B cell (primary cell): ENCODE data around the gene CASKIN2. TPM values are rescaled to one million over a fixed set of nuclear protein-coding genes. Genes with fewer than 3 reads are reported as not detected.

ENCODE experiments used
- ATAC-seq: fragments of 200-7000 bp; cut with Tn5 transposase; one replicate; pipeline ENCODE4 v1.10.0; 2021; ENCODE audit warnings: low read depth, mild to moderate bottlenecking, moderate number of reproducible peaks, moderate library complexity
- CTCF ChIA-PET: fragments of 350-600 bp; sonication (Branson Sonifier 250); formaldehyde crosslinking; loops from one replicate; lab custom pipeline; 2021; ENCODE audit warnings: antibody characterized with exemption, inconsistent platforms; lab: Charles Lee
- POLR2A ChIA-PET: fragments of 350-600 bp; sonication (Branson Sonifier 250); formaldehyde crosslinking; loops from one replicate; lab custom pipeline; 2021; ENCODE audit warnings: antibody characterized with exemption; lab: Charles Lee
- DNase-seq: peaks from one replicate; pipeline ENCODE4 v3.0.0; 2013
- H2AFZ ChIP-seq: 2 replicates; pipeline ENCODE4 v1.6.1; 2012; ENCODE audit warnings: mild to moderate bottlenecking, low read depth, low read length; ENCODE audit not compliant: insufficient read depth, poor library complexity, severe bottlenecking
- H3K27ac ChIP-seq, 2 donors: 1 replicate in 1 of 2; 2 replicates in 1 of 2; pipeline ENCODE4 v1.5.1; 2012 to 2013; ENCODE audit warnings: low read length in 2 of 2, mild to moderate bottlenecking in 2 of 2, moderate library complexity in 1 of 2
- H3K27me3 ChIP-seq, 4 experiments: fragments of 200-600 bp in 1 of 4; sonication (generic) in 1 of 4; replicated peaks in 1 of 4; 1 replicate in 2 of 4; 2 replicates in 2 of 4; pipeline versions ENCODE4 v1.6.1 to v1.7.0; 2013 to 2016; ENCODE audit warnings: low read length in 3 of 4, mild to moderate bottlenecking in 2 of 4, mixed read lengths in 1 of 4, moderate library complexity in 1 of 4; ENCODE audit not compliant: insufficient read depth in 4 of 4, control insufficient read depth in 3 of 4; ENCODE audit errors: control extremely low read depth in 1 of 4
- H3K36me3 ChIP-seq, 2 experiments: replicated peaks in 1 of 2; 1 replicate in 1 of 2; 2 replicates in 1 of 2; pipeline versions ENCODE4 v1.6.1 to v1.7.1; 2013; ENCODE audit warnings: low read length in 1 of 2; ENCODE audit not compliant: insufficient read depth in 2 of 2, control insufficient read depth in 1 of 2; ENCODE audit errors: control extremely low read depth in 1 of 2, extremely low read depth in 1 of 2
- H3K4me1 ChIP-seq, 2 donors: fragments of 200-600 bp in 1 of 2; sonication (generic) in 1 of 2; 1 replicate in 1 of 2; 2 replicates in 1 of 2; pipeline versions ENCODE4 v1.5.1 to v1.6.1; 2013 to 2017; ENCODE audit warnings: low read length in 2 of 2; ENCODE audit not compliant: control insufficient read depth in 2 of 2, insufficient read depth in 2 of 2
- H3K4me2 ChIP-seq: replicated peaks from 2 replicates; pipeline ENCODE3; 2012; ENCODE audit warnings: mild to moderate bottlenecking, low read depth, low read length; ENCODE audit not compliant: poor library complexity, severe bottlenecking
- H3K4me3 ChIP-seq, 5 experiments: fragments of 200-600 bp in 1 of 5; sonication (generic) in 1 of 5; 1 replicate in 3 of 5; 2 replicates in 2 of 5; pipeline versions ENCODE4 v1.5.1 to v1.7.0; 2011 to 2016; ENCODE audit warnings: low read length in 4 of 5, mild to moderate bottlenecking in 4 of 5, low read depth in 2 of 5, control low read depth in 1 of 5, moderate library complexity in 1 of 5; ENCODE audit not compliant: insufficient read depth in 1 of 5; ENCODE audit errors: control extremely low read depth in 1 of 5, extremely low read depth in 1 of 5
- H3K79me2 ChIP-seq: fragments of 200-600 bp; sonication (generic); one replicate; pipeline ENCODE4 v1.6.0; 2016; ENCODE audit warnings: low read length; ENCODE audit not compliant: control insufficient read depth, insufficient read depth
- H3K9ac ChIP-seq: fragments of 200-600 bp; sonication (generic); 2 replicates; pipeline ENCODE4 v1.6.1; 2017; ENCODE audit warnings: mild to moderate bottlenecking, low read length, moderate library complexity
- H3K9me3 ChIP-seq, 3 donors: one replicate each; pipeline versions ENCODE4 v1.6.1 to v1.7.1; 2013; ENCODE audit warnings: low read length in 2 of 3; ENCODE audit not compliant: control insufficient read depth in 2 of 3, insufficient read depth in 1 of 3; ENCODE audit errors: control extremely low read depth in 1 of 3
- H4K20me1 ChIP-seq: 2 replicates; pipeline ENCODE4 v1.6.0; 2012; ENCODE audit warnings: mild to moderate bottlenecking, low read length; ENCODE audit not compliant: insufficient read depth, control insufficient read depth, poor library complexity, severe bottlenecking
- H3K27ac Mint-ChIP-seq: one replicate; pipeline ENCODE4 v1.8.0; 2021; ENCODE audit warnings: mixed read lengths
- H3K27me3 Mint-ChIP-seq: one replicate; pipeline ENCODE4 v1.8.0; 2021; ENCODE audit warnings: mixed read lengths
- H3K4me1 Mint-ChIP-seq: one replicate; pipeline ENCODE4 v1.8.0; 2021; ENCODE audit warnings: mixed read lengths
- H3K4me3 Mint-ChIP-seq: one replicate; pipeline ENCODE4 v1.8.0; 2021; ENCODE audit warnings: mixed read lengths
- H3K9me3 Mint-ChIP-seq: one replicate; pipeline ENCODE4 v1.8.0; 2022; ENCODE audit warnings: mixed read lengths; ENCODE audit not compliant: insufficient read depth
- CTCF ChIP-seq: fragments of 200-600 bp; IDR thresholded peaks from one replicate; pipeline ENCODE4 v1.8.0; 2022; ENCODE audit warnings: antibody characterized with exemption, mild to moderate bottlenecking
- EZH2 ChIP-seq: IDR thresholded peaks from 2 replicates; pipeline ENCODE4 v1.6.1; 2012; ENCODE audit warnings: borderline replicate concordance, low read depth, mild to moderate bottlenecking, moderate library complexity, low read length; ENCODE audit not compliant: insufficient read depth, poor library complexity, severe bottlenecking
- WGBS: methylation state at CpG from one replicate; pipeline ENCODE4 v1.1.5; 2013; ENCODE audit warnings: missing lambda C conversion rate; ENCODE audit not compliant: insufficient coverage; 5-methylcytosine and 5-hydroxymethylcytosine counted together
- intact Hi-C: fragments of 100-400 bp; cut with micrococcal nuclease; formaldehyde crosslinking; loops from one replicate; pipeline ENCODE4 v1.10.0; 2022
- polyA plus RNA-seq: library from polyadenylated mRNA; depleted of rRNA; stranded (reverse); fragments of >200 nt; gene quantifications from 2 replicates; pipeline ENCODE4 v1.2.3, GENCODE V29; 2012
- total RNA-seq, 2 donors: library from RNA; stranded (reverse); fragments of 120-200 nt in 1 of 2; gene quantifications; 1 replicate in 1 of 2; 2 replicates in 1 of 2; pipeline versions ENCODE4 v1.2.3 to v1.2.4, GENCODE V29; 2013 to 2022

The CASKIN2 gene
- total and polyA plus RNA-seq, 2 donors (not counting 1 experiment from before 2014, with no cell fraction given) = 0.37 to 1.00 TPM

GRCh38 chr17:75487351-75488070 is 27.8 kb downstream of the CASKIN2 start:
- intact Hi-C loops = no loop called here
- Histone ChIP-seq H4K20me1 (no peaks in the 10 kb centered on the region), H3K4me2 (peak overlapping the region; percentile 75), H3K36me3 (peaks cover 0 to 19% of the 10 kb centered on the region in 2 experiments), H3K79me2 (peaks cover 12% of the 10 kb centered on the region), H3K4me1 (peaks cover 15 to 19% of the 10 kb centered on the region in 2 donors), H2AFZ (peak overlapping the region; percentile 94), H3K27me3 (no peaks in the 10 kb centered on the region), H3K27ac (peak overlapping the region; percentile 72 to 74), H3K9ac (peak overlapping the region; percentile 50), H3K4me3 (peak overlapping the region in 3 of 5 experiments; percentile 3 to 48 (median 11)), H3K9me3 (no peaks in the 10 kb centered on the region)
- H3K4me1 Mint-ChIP-seq = peaks cover 21% of the 10 kb centered on the region
- peak; percentile 64 for DNase-seq
- peak overlapping the region; percentile 75 for H3K4me3 Mint-ChIP-seq
- H3K9me3 Mint-ChIP-seq = no peaks in the 10 kb centered on the region
- CTCF ChIA-PET = no interaction called here
- POLR2A ChIA-PET = no interaction called here
- WGBS = 21% methylated on average over 10 of the region's 12 CpGs
- peak overlapping the region; percentile 89 for H3K27ac Mint-ChIP-seq
- ATAC-seq = peak; percentile 78
- no peaks in the 10 kb centered on the region for H3K27me3 Mint-ChIP-seq
- no peak for TF ChIP-seq EZH2
- no peak for TF ChIP-seq CTCF

- Histone ChIP-seq H3K9ac (no peak overlapping the region), H3K27ac (peak overlapping the region; percentile 72 to 74), H3K27me3 (no peaks in the 10 kb centered on the region), H3K4me3 (peak overlapping the region in 1 of 5 experiments; percentile 48), H3K79me2 (peaks cover 12% of the 10 kb centered on the region), H2AFZ (peak overlapping the region; percentile 94), H3K36me3 (peaks cover 0 to 14% of the 10 kb centered on the region in 2 experiments), H4K20me1 (no peaks in the 10 kb centered on the region), H3K4me2 (peak overlapping the region; percentile 75), H3K4me1 (peaks cover 15 to 19% of the 10 kb centered on the region in 2 donors), H3K9me3 (no peaks in the 10 kb centered on the region)
- no peak for ATAC-seq
- TF ChIP-seq CTCF (no peak), EZH2 (no peak)
- Mint-ChIP-seq H3K27me3 (no peaks in the 10 kb centered on the region), H3K4me1 (peaks cover 21% of the 10 kb centered on the region), H3K4me3 (peak overlapping the region; percentile 75), H3K9me3 (no peaks in the 10 kb centered on the region), H3K27ac (peak overlapping the region; percentile 89)
- POLR2A ChIA-PET = no interaction called here
- CTCF ChIA-PET = interaction anchor here (0.5 kb wide), 1 partner anchor 418 kb away, joined by 3 read pairs; no protein-coding TSS in a partner anchor
- DNase-seq = no peak
- intact Hi-C loops = no loop called here
- WGBS = 83% methylated on average over 5 of the region's 5 CpGs
These were observed 28.4 kb downstream of the CASKIN2 start for GRCh38 chr17:75486951-75487350.
